Activated naive CD8-positive, alpha-beta T cell treated with anti-CD3 and anti-CD28 coated beads, Interleukin-2, amount 50 U/mL, for 16 hours (primary cell): ENCODE results near the gene GRM7.

Source experiments
- DNase-seq: peaks from one replicate; pipeline ENCODE4 v3.0.0-alpha.2; 2020; ENCODE audit warnings: low read depth, low spot score

Gene GRM7

GRCh38 chr3:7307410-7307809 is 446.5 kb downstream of the GRM7 start:
- no peak for DNase-seq

- DNase-seq, result no peak
Observed at GRCh38 chr3:7309641-7310102, 448.8 kb downstream of the GRM7 start.

- DNase-seq, result no peak
Observed at GRCh38 chr3:7315037-7315436, 454.1 kb downstream of the GRM7 start.

- no peak for DNase-seq
Observed at GRCh38 chr3:7322957-7323669, 462.2 kb downstream of the GRM7 start.

GRCh38 chr3:7328339-7328738 is 467.4 kb downstream of the GRM7 start:
- no peak for DNase-seq

- no peak for DNase-seq
Observed at GRCh38 chr3:7332696-7333095, 471.8 kb downstream of the GRM7 start.

- no peak for DNase-seq
Observed at GRCh38 chr3:7333125-7333524, 472.2 kb downstream of the GRM7 start.

- DNase-seq, result no peak
Observed at GRCh38 chr3:7340795-7341194, 479.9 kb downstream of the GRM7 start.

- DNase-seq, result no peak
Observed at GRCh38 chr3:7346364-7346763, 485.4 kb downstream of the GRM7 start.

- DNase-seq, result no peak
Observed at GRCh38 chr3:7357101-7357500, 496.2 kb downstream of the GRM7 start.

GRCh38 chr3:7367968-7368367 is 507.1 kb downstream of the GRM7 start:
- no peak for DNase-seq

- no peak for DNase-seq
Observed at GRCh38 chr3:7368597-7368996, 507.7 kb downstream of the GRM7 start.

- DNase-seq, result no peak
Observed at GRCh38 chr3:7371693-7372572, 511.0 kb downstream of the GRM7 start.

GRCh38 chr3:7377103-7377502 is 516.2 kb downstream of the GRM7 start:
- no peak for DNase-seq

GRCh38 chr3:7381741-7382140 is 520.8 kb downstream of the GRM7 start:
- DNase-seq, result no peak

GRCh38 chr3:7382293-7383010 is 521.5 kb downstream of the GRM7 start:
- DNase-seq, result no peak

GRCh38 chr3:7385635-7386034 is 524.7 kb downstream of the GRM7 start:
- no peak for DNase-seq

GRCh38 chr3:7388026-7388425 is 527.1 kb downstream of the GRM7 start:
- DNase-seq, result no peak

- no peak for DNase-seq
Observed at GRCh38 chr3:7392206-7392605, 531.3 kb downstream of the GRM7 start.

GRCh38 chr3:7393944-7394605 is 533.2 kb downstream of the GRM7 start:
- DNase-seq, result no peak

GRCh38 chr3:7396534-7396933 is 535.6 kb downstream of the GRM7 start:
- no peak for DNase-seq

- no peak for DNase-seq
Observed at GRCh38 chr3:7397097-7397496, 536.2 kb downstream of the GRM7 start.
